ENCODE measurements around the gene ERC1.

DNA sequence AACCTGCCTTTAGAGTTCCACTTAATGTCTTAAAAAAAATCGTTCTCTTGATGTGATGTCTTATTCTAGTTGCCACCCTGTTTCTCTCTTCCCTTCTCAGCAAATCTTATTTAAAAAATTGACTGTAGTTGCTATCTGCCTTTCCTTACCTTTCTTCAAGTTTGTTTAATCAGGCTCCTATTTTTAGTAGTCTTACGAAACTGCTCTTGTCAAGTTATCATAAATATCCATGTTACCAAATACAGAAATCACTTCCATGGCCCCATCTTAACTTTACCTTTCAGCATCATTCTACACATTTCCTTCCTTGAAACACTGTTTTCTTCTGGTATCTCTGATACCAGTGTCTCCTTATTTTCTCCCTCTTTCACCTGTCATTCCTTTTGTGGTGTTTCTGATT is 227.3 kb downstream of the ERC1 start:
- TF ChIP-seq EZH2 (IDR thresholded peaks at IDR 0.05; ENCODE audit: borderline replicate concordance, low read length) = no peak
- TF ChIP-seq, protein P1, sequence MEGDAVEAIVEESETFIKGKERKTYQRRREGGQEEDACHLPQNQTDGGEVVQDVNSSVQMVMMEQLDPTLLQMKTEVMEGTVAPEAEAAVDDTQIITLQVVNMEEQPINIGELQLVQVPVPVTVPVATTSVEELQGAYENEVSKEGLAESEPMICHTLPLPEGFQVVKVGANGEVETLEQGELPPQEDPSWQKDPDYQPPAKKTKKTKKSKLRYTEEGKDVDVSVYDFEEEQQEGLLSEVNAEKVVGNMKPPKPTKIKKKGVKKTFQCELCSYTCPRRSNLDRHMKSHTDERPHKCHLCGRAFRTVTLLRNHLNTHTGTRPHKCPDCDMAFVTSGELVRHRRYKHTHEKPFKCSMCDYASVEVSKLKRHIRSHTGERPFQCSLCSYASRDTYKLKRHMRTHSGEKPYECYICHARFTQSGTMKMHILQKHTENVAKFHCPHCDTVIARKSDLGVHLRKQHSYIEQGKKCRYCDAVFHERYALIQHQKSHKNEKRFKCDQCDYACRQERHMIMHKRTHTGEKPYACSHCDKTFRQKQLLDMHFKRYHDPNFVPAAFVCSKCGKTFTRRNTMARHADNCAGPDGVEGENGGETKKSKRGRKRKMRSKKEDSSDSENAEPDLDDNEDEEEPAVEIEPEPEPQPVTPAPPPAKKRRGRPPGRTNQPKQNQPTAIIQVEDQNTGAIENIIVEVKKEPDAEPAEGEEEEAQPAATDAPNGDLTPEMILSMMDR (IDR thresholded peaks at IDR 0.05; ENCODE audit: low read length) = no peak

Data from OCI-LY1 (cell line).